GM18519 (cell line): ENCODE results near the gene MAP2K5.

ENCODE experiments used
- ATAC-seq: cut with Tn5 transposase; IDR thresholded peaks from one replicate; pipeline ENCODE4 v1.9.1; 2021; ENCODE audit warnings: mild to moderate bottlenecking, moderate library complexity; ENCODE audit not compliant: unreplicated experiment, low FRiP score

MAP2K5 gene

DNA sequence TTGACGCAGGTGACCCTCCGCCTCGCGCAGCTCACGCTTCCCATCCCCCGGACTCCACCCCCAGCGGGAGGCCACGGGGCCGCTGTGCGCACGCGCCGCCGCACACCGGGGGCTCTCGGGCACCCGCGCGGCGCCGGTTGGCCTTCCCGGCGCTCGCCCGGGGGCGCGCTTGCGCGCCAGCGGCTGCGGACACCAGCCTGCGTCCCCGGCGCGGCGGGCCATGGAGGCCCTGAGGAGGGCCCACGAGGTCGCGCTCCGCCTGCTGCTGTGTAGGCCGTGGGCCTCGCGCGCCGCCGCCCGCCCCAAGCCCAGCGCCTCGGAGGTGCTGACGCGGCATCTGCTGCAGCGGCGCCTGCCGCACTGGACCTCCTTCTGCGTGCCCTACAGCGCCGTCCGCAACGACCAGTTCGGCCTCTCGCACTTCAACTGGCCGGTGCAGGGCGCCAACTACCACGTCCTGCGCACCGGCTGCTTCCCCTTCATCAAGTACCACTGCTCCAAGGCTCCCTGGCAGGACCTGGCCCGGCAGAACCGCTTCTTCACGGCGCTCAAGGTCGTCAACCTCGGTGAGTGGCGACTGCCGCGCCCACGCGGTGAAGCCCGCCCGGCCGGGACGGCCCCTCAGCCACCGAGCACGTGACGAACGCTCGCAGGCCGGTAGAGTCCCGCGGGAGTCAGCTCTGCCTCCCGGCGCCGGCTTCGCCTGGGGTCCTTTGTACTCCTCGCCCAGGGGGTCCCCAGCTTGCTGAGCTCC, 21.3 kb upstream of the MAP2K5 start, which contains the start of gene C15orf61:
TSS of gene C15orf61 (plus strand) at position 103 of the 754 bp plus-strand sequence. CDS start at position 221, 118 bp downstream.
- ATAC-seq, result peak; percentile 53

DNA sequence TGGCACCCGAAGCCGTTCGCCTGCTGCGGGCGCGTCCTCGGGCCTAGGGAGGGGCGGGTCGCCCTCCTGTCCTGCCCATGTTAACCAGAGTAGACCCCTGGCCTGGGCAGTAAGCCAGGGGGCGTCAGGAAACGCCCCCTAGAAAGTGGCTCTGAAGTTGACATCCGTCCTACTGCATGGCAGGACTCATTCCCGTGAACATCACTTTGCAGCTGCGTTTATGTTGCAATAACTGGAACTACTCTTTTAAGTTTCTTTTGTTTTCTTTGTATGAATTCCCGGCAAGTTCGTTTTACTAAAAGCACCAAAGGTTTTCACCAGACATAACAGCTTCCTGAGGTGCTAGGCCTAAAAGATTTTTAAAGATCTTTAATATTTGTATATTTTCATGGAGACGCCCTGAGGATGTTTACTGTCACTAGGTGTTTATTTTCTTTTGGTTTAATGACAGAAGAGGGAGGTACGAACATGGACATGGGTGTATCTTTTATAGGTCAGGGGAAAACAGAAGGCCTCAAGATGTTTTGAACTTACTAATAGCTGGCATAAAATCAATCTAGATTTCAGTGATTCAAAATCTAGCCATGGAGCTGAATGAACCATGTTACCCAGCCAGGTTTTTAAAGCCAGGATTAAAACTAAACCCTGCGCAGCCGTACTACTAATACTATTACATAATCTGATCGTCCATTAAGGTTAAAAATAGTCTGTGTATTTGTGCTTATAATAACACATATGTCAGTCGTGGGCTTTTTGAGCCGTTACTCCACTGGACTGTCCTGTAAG, 20.5 kb upstream of the MAP2K5 start:
- ATAC-seq, result peak; percentile 9

DNA sequence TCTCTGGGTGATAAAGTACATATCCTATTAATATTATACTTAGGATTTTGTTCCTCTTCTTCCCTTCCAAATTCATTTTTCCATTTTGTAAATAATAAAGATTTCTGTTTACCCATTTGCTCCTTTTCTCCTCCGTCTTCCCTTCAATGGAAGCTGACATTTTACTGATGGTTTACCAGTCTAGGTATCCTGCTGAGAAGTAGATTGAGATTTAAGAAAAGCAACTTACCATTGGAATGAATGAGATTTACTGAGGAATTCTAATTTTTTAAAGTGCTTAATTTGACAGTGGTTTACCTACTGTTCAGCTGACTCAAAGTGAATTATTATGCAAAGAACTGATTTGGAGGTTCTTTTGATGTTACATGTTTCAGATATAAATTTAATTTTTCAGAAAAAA, 19.2 kb upstream of the MAP2K5 start:
- ATAC-seq, result no peak

DNA sequence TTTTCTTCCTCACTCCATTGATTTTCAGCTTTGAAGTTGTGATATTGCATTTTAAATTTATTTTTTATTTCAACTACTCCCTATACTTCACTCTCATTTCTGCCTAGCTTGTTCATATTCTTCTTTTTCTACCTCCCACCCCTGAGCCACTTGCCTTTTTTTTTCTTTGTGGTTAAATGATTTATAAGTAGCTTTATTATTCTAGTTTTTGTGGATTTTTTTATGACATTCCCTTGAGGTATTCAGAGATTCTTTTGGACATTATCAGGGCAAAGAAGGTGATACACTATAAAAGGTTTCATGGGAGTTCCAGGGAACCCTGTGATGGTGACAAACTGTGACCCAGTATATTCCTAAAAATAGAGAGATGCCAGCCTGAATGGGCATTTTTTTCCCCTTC, 18.3 kb upstream of the MAP2K5 start:
- no peak for ATAC-seq

DNA sequence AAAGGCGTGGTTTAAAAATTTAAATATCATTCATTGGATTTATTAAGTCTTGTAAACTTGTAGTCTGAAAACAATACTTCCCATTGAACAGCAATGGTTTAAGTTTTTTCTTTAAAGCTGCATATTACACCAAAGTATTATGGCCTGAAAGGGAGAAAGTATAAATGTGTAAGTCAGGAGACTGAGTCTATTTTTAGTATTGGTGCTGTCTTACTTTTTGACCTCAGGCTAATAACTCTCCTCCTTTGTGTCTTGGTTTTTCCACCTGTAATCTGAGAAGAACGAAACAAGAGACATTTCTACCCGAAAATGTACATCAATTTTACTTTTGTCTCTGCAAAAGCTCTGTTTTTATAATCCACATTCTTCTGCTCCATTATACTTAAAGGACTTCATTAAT, 14.0 kb upstream of the MAP2K5 start:
- ATAC-seq, result no peak

DNA sequence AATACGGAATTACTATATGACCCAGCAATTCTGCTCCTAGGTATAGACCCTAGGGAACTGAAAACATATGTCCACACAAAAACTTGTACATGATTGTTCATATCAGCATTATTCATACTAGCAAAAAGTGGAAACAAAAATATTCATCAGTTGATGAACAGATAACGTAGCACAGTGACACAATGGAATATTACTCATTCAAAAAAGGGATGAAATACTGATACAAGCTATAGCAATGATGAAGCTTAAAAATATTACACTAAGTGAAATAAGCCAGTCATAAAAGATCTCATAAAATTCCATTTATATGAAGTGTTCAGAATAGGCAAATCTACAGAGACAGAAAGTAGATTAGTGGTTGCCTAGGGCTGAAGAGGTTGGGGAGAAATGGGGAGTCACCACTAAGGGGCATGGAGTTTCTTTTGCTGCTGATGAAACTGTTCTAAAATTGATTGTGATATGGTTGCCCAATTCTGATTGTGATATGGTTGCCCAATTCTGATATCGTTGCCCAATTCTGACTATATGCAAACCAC, 11.1 kb upstream of the MAP2K5 start:
- ATAC-seq, result no peak

DNA sequence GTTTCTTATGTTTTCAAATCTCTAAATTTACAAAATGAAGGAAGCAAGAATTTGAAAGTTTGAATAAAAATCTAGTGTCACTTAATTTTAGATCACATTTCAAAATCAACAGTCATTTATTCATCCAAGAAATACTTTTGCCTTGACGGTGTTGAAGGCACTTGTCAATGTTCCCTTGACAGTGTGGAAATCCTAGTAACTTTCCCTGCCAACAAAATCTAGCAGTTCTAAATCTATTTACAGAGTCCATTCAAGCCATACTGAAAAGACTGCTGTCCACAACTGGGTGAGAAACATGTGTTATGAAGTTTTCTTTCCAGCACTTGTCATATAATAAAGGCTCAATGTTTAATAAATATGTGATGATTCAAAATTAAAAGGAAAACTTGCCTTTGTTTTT, 8.6 kb upstream of the MAP2K5 start:
- ATAC-seq, result no peak

DNA sequence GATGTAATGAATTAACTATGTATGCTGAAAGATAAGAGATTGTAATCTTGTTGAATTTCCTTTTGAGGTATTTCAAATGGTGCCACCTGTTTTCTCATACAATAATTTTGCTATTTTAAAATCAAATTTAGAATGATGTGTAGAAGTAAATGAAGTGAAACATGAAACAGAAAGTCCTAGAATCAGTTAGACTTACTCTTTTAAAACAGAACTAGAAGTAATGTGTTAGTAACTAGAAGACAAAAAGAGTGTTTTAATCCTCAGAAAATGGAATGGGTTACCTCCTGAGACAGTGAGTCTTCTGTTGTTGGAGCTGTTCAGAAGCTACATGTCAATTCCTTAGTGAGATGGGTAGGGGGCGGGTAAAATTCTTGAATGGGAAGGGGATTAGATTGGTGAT, 8.1 kb upstream of the MAP2K5 start:
- no peak for ATAC-seq

DNA sequence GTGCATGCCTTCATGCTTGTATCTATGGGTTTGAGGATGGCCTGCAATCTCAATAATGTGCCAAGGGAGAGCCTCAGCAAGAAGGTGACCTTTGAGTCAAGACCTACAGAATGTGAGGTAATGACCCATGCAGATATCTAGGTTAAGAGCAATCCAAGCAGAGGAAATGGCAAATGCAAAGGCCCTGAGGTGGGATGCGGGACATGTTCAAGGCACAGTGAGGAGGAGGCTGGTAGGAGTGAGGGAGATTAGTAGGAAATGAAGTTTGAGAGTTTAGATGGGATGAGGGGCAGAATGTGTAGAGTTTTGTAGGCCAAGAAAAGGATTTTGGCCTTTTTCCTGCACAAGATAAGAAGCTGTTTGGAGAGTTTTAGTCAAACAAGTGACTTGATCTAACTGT, 4.7 kb upstream of the MAP2K5 start:
- ATAC-seq, result no peak

DNA sequence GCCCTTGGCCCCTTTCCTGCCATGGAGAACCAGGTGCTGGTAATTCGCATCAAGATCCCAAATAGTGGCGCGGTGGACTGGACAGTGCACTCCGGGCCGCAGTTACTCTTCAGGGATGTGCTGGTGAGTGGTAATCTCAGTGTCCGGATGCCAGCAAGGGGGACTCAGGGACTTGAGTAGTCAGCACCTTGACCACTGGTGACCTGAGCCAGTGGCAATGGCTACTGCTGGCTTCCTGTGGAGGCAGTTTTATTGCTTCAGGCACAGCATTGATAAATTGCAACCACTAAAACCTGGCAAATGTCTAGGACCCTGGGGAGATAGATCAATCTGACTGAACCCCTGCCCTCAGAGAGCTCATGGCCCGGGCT, 830 bp downstream of the MAP2K5 start:
- ATAC-seq, result no peak

DNA sequence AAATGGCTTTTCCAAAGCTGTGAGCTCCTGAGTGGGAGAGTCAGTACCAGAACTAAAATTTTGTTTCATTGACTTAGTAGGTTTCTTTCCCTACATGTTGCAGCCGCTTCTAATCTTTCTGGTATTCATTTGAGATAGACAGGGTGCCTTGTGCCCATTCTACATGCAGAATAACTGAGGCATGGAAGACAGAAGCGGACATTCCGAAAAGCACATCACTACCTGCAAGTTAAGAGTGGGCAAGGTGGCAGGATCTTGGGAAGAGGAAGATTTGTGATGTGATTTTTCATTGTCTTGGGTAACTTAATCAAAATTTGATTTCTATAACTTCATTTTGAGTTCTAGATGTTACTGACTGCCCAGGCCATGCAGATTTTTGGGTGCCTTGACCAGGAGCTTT, 2.0 kb downstream of the MAP2K5 start:
- no peak for ATAC-seq

DNA sequence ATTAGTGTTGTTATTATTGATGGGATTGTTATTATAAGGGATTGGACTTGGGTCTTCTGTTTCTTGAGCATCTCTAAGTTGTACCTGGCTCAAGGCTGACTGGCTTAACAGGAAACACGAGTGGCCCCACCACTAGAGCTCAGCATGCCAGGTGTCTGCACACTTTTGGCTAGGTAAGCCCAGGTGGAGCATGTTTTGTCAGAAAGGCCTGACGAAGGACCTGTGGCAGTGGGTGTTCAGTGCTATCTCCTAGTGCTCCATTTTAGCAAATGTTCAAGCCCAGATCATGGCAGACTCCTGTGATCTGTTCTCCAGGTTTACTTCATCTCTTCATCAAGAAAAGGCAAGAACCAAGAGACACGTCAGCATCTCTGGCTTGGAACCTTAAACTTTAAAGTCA, 3.4 kb downstream of the MAP2K5 start:
- ATAC-seq, result no peak

DNA sequence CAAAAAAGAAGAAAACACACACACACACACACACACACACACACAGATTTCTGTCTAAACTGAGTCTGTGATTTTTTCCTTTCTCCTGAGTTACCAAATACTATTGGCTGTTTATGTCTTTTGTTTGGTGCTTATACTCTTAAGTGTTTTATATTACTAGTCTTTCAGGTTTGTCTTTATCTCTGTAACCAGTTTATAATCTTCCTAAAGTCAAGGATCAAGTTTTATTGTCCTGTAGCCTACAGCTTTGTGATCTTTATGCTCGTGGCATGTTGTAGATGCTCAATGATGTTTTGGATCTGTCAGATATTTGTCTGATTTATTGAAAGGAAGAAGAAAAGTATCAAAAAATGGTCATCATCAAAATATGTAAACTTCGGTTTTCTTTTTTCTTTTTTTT, 4.6 kb downstream of the MAP2K5 start:
- no peak for ATAC-seq

DNA sequence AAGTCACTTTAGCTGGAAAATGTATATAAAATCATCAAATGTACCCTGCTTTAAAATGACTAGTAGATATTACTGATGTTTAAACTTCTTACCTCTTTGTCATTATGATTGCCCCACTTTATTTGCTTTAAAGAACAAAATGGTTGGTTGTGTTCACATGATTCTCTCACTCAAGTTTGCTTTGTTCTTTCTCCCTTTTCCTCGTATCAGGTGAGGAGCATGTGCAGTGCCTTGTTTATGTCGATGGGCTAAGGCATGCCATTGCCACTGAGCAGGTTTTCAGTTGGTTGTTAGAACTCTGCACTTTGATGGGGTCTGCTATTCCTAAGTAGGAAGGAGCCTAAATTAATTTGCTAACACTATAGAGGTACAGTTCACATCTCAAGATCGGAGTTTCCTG, 5.3 kb downstream of the MAP2K5 start:
- ATAC-seq, result no peak

DNA sequence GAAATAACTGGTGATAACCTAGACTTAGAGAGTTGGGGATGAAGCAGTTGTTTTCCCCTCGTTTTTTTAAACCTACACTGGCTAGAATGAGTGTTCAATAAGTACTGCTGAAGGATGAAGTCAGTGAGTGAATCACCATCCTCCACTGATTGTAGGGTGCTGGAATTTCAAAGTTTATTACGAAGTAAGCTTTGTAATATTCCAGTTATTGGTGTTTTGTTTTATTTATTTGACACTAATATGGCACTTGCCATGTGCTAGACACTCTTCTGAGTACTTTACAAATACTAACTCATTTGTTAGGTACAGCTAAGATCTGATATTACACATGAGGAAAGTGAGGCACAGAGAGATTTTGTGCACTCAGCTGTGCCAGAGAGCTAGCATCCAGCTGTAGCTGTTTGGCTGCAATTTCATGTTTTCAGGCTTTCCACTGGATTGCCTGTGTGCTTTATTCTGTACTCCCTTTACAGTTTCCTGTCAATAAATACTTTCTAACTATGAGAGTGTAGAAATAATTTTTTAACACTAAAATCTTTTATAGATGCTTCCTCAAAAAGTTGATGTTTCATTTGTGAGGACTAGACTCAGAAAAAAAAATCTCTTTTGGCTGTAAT, 5.8 kb downstream of the MAP2K5 start:
- no peak for ATAC-seq

DNA sequence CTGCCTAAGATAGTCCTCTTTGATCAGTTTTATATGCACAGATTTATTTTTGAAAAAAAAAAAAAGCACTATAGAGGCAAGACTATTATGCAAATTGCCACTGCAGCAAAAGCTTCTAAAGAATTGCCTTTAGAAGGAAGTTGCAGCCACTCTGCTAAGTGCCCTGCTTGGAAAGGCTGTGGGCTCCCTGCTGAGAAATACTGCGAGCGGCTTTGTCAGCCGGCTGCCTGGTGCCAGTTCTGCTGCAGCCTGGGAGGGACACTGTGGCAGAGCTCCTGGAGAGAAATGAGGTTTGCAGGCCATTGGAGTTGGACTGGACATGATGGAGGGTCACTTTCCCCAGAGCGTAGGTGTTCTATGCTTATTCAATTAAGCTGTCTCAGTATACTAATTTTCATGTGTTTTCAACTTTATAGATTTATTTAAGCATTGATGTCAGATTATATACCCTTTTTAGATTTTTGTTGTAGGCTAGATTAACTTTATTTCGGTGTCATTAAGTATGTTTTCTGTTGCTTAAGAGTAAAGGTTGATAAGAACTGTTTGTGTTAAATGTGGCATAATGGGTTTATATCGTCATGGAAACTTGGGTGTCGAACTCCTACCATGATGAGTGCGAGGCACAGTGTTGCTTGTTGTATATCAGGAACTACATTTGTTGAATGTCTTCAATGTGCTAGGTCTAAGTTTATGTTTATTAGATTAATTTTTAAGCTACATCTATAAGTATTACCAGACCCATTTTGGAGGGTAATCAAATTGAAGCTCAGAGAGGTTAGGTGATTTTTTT, 6.6 kb downstream of the MAP2K5 start:
- ATAC-seq, result no peak

DNA sequence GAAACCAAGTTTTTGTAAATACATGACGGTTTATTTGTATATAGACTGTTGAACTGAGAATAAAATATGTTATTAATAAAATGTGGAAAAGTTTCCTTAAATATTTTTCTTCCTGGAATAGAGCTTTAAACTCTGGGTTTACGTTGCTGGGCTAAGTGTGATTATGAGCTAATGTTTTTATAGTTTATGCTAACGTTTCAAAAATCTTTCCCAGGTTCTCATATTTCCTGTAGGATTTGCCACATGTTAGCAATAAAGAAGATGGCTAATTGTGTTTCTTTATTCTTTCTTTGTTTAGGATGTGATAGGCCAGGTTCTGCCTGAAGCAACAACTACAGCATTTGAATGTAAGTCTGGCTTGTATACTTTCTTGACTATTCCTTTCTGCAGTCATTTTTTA, 7.2 kb downstream of the MAP2K5 start:
- ATAC-seq, result no peak

DNA sequence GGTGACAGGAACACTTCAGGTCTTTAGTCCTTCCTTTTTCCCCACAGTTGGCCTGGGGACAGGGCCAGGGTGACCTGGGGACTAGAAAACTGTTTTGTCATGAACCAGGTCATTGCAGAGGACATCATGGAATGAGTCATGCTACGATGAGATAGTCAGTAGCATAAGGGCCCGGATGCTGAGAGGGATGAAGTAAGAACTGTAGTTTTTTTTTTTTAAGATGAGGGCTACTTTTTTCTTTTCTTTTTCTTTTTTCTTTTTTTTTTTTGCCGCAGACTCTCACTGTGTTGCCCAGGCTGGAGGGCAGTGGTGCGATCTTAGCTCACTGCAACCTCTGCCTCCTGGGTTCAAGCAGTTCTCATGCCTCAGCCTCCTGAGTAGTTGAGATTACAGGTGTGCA, 8.0 kb downstream of the MAP2K5 start:
- no peak for ATAC-seq

DNA sequence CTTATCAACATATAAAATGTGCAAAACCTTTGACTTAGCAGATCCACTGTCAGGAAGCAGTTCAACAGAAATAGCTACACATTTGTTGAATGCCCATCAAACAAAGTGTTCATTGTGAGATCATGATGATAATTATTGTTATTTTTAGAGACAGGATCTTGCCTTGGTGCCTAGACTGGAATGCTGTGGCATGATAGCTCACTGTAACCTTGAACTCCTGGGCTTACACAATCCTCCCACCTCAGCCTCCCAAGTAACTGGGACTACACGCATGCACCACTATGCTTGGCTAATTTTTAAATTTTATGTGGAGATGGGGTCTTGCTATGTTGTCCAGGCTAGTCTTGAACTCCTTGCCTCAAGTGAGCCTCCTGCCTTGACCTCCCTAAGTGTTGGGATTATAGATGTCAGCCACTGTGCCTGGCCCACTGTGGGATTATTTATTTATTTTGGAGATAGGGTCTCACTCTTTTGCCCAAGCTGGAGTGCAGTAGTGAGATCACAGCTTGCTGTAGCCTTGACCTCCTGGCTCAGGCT, 8.8 kb downstream of the MAP2K5 start:
- ATAC-seq, result no peak

DNA sequence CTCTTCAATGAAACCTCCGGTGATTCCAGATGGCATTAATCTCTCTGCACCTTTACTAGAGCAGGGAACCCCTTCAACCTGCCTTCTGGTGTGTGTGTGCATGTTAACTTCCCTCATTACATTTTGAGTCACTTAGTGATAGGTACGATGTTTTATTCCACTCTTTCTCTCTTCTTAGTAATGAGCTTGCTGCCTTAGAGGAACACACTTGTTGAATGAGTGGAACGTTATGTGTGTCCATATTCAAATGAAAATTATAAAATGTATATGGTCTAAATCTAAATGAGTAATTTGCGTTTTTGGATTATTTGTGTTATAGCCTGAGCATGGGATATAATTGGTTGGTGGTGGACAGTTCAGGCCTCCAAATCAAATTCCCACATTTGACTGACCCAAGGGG, 12.1 kb downstream of the MAP2K5 start:
- ATAC-seq, result no peak
